SK-MEL-5 (cell line): ENCODE results near the gene ARSA. TPM values are rescaled to one million over a fixed set of nuclear protein-coding genes. Genes with fewer than 3 reads are reported as not detected.
"Not testable (repeated sequence)": the region's sequence is repeated elsewhere in the genome, so short reads cannot be mapped to it uniquely, and the experiment has no call there.

ENCODE experiments used
- DNase-seq: peaks from one replicate; pipeline ENCODE4 v3.0.0-alpha.2; 2016; ENCODE audit warnings: low read depth, low spot score
- in situ Hi-C: cut with HindIII; loops from 2 replicates; pipeline ENCODE4 v1.10.0; 2016; ENCODE audit warnings: low sequenced_read_pairs, high pct_unique_total_duplicates, low pct_unique_long_range_greater_than_20kb
- total RNA-seq: library from RNA; depleted of rRNA; stranded (reverse); fragments of >200 nt; shearing (Covaris generic); gene quantifications from 2 replicates; pipeline ENCODE4 v1.2.3, GENCODE V29; 2014

Gene ARSA
- total RNA-seq, 1 experiment from 2014 or later = 17.5 TPM

DNA sequence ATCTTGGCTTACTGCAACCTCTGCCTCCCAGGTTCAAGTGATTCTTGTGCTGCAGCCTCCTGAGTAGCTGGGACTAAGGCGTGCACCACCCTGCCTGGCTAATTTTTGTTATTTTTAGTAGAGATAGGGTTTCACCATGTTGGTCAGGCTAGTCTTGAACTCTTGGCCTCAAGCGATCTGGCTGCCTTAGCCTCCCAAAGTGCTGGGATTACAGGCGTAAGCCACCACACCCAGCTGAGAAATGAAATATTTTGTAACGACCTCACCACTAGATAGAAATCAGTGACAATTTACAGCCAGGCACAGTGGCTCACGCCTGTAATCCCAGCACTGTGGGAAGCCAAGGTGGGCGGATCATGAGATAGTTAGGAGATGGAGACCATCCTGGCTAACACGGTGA, 31.8 kb upstream of the ARSA start:
- DNase-seq, in situ Hi-C loops: not testable (repeated sequence)

DNA sequence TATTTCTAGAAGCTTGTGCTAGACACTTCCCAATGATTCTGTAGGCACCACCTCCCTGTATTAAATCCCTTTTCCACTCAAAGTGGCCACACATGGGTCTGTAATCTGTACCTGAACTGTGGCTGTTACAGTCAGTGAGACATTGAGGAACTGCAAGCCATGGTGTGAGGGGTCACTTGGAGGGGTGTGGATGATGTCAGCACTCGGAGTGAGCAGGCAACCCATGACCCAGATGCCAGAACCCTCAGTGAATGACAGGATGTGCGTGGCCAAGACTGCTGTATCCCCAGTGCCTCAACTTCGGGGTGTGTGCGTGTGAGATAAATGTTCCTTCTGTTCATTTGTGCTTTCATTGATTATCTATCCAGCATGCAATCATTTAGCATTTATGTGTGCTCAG, 30.0 kb upstream of the ARSA start:
- in situ Hi-C loops = no loop called here
- DNase-seq = no peak

DNA sequence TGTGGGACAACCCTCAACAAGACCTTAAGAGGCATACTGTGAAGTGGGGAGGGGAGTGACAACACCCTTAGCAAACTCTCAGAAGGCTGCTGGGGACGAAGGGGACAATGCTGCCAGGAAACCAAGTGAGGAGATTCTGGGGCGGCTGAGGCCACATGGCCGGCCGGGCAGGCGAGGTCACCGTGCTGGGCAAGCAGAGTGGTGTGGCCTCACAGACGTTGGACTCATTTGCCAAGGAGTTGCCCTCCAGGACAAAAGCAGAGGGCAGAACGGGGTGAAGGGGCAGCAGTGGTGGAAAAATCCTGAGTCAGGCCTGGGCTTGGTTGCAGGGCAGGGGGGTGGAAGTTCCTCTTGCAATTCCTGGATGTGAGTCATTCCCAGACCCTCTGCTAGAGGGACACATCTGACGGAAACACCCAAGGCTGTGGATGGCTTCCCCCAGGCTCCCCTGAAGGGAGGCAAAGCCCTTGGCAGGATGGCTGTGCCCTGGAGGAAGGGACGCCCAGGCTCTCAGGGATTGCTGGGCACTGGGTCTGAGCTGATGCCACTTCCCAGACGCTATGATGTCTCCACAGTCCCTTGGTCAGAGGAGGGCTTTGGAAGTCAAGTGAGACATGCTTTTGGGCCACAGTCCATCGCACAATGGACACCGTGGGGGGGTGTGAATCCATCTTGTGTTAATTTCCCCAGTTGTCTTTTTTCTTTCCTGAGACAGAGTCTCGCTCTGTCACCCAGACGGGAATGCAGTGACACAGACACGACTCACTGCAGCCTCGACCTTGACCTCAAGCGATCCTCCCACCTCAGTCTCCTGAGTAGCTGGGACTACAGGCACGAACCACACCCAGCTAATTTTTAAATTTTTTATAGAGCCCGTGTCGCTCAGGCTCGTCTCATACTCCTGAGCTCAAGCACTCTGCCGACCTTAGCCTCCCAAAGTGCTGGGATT, 28.4 kb upstream of the ARSA start:
- no peak for DNase-seq
- in situ Hi-C loops = no loop called here

DNA sequence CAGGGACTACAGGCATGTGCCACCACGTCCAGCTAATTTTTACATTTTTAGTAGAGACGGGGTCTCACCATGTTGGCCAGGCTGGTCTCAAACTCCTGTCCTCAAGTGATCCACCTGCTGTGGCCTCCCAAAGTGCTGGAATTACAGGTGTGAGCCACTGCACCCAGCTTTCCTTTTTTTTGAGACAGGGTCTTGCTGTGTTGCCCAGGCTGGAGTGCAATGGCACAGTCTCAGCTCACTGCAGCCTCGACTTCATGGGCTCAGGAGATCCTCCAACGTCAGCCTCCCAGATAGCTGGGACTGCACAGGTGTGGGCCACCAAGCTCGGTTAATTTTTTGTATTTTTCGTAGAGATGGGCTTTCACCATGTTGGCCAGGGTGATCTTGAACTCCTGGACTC, 26.7 kb upstream of the ARSA start:
- in situ Hi-C loops, DNase-seq: not testable (repeated sequence)

DNA sequence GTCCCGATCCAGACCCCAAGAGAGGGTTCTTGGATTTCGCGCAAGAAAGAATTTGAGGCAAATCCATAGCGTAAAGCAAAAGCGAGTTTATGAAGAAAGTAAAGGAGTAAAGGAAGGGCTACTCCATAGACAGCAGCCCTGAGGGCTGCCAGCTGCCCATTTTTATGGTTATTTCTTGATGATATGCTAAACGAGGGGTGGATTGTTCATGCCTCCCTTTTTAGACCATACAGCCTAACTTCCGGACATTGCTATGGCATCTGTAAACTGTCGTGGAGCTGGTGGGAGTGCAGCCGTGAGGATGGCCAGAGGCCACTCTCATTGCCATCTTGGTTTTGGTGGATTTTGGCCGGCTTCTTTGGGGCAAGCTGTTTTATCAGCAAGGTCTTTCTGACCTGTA, 25.3 kb upstream of the ARSA start:
- in situ Hi-C loops = no loop called here
- DNase-seq = no peak

DNA sequence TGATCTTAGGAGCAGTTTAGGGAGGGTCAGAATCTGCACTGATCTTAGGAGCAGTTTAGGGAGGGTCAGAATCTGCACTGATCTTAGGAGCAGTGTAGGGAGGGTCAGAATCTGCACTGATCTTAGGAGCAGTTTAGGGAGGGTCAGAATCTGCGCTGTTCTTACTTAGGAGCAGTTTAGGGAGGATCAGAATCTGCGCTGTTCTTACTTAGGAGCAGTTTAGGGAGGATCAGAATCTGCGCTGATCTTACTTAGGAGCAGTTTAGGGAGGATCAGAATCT, 15.8 kb upstream of the ARSA start:
- DNase-seq, in situ Hi-C loops: not testable (repeated sequence)

DNA sequence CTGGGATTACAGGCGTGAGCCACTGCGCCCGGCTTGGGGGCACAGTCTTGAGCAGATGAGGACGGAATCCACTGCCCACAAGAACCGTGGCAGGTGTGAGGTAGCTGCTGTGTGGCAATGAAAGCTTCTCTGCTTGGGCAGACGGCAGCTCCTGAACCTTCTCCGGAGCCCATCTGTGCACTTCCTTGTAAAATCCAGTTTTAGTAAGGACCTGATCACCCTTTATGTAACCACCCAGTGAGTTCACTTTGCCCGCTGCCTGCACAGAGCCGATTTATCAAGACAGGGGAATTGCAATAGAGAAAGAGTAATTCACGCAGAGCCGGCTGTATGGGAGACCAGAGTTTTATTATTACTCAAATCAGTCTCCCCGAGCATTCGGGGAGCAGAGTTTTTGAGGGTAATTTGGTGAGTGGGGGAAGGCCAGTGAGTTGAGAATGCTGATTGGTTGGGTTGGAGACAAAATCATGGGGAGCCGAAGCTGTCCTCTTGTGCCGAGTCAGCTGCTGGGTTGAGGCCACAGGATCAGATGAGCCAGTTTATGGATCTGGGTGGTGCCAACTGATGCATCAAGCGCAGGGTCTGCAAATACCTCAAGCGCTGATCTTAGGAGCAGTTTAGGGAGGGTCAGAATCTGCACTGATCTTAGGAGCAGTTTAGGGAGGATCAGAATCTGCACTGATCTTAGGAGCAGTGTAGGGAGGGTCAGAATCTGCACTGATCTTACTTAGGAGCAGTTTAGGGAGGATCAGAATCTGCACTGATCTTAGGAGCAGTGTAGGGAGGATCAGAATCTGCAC, 15.3 kb upstream of the ARSA start:
- in situ Hi-C loops = not testable (repeated sequence)

DNA sequence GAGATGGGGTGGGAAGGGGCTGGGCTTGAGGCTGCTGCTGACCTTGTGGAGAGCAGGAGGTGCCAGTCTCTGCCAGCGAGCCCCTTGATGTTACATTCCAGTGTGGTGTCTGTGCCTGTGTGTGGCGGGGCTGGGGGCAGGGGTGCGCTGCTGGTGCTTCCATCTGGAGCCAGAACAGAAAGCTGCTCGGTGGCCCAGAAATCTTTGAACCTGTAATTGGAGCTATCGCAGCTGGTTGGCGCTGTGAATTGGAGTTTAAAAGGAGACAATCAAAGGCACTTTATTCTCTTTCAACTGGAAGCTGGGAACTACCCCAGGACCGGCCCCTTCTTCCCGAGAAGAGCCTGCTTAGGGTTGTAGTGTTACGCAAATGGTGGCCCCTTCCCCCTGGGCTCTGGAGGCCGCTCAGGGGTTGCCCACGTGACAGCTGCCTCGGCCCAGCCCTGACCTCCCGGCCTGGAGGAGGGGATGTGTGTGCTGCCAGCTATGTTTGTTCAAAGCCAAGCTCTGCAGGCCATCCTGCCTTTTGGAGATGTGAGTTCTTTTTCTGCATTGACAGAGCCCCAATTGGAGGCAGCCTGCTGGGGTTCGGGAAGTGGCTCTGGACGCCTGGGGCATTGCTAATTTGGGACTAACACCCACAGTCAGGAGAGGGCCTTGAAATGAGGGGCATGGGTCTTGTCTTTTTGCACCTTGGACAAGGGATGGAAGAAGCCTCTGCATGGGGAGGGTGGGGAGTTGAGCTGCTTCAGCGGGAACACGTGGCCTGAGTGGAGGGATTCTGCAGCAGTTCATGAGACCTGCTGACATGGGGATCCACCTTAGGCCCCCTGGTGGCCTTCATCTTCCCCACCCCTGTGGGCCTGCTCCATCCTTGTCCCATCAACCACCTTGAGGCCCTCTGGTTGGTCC, 14.0 kb upstream of the ARSA start:
- in situ Hi-C loops = no loop called here
- peak; percentile 44 for DNase-seq

More for the DNA sequence above, 15.3 kb upstream of the ARSA start:
- DNase-seq = not testable (repeated sequence)

DNA sequence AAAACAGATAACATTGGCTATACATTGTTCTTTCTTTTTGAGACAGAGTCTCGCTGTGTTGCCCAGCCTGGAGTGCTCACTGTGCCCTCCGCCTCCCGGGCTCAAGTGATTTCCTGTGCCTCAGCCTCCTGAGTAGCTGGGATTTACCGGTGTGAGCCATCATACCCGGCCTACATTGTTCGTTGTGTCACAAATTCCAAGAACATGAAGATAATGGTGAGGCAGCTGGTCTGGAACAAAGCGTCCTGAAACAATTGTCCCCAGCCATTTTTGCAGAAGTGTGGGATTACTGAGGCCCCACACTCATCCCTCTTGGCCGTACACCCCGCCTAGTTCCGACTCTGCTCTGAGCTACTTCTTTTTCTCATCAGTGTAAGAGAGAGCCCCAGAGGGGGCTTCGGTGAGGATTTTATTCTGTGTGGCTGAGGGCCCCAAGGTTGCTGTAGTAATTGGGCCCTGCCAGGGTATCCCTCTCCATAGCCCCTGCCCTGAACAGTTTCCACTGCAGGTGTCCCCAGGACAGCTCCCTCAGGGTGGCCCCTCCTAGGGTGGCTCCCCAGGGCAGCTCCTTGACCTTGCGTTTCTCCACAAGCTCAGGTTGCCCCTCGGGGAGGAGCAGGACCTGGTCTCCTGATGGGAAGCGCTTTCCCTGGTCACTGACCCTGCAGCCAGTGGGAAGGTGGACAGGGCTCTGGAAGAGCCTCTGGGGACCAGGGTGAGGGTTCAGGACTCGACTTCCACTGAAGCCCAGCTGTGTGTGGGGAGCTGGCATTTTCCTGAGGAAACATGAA, 13.1 kb upstream of the ARSA start:
- in situ Hi-C loops = no loop called here
- no peak for DNase-seq

DNA sequence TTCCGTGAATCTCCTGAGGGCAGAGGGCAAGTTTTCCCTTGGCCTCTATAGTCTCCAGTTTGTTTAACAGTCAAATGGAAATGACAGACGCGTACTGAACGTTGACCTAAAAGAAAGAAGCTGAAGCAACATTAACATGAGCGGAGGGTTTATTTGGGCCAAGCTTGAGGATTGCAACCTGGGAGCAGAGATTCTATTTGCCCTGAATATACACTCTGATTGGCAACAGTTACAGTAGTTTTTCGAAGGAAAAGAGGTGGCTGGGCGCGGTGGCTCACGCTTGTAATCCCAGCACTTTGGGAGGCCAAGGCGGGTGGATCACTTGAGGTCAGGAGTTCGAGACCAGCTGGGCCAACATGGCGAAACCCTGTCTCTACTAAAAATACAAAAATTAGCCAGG, 12.3 kb upstream of the ARSA start:
- in situ Hi-C loops, DNase-seq: not testable (repeated sequence)

DNA sequence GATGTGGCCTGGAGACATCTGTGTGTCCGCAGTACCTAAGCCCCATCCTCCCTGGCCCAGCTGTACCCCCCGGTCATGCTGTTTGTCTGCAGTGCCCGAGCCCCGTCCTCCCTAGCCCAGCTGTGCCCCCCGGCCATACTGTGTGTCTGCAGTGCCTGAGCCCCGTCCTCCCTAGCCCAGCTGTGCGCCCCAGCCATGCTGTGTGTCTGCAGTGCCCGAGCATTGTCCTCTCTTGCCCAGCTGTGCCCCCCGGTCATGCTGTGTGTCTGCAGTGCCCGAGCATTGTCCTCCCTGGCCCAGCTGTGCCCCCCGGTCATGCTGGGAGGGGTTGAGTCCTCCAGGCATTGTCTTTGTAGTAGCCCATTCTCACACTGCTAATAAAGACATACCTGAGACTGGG, 7.6 kb upstream of the ARSA start:
- no peak for DNase-seq
- in situ Hi-C loops = no loop called here

DNA sequence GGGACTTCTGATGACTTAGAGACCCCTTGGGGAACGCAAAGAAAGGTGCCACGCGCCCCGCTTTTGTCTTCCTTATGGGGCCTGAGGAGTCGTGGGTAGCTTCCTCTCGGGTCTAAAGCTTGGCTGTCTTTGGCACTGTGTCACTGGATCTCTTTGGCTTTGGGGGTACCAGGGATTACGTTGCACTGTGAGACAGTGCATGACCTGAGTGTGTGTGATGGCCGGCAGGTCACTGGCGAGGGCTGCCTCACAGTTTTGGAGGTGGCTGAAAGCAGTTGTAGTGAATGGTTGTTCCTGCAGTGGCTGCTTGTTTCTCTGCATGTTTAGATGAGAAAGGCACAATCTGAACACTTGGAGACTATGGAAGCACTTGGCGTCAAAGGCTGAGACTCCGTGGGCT, 5.8 kb upstream of the ARSA start:
- no peak for DNase-seq
- in situ Hi-C loops = no loop called here

DNA sequence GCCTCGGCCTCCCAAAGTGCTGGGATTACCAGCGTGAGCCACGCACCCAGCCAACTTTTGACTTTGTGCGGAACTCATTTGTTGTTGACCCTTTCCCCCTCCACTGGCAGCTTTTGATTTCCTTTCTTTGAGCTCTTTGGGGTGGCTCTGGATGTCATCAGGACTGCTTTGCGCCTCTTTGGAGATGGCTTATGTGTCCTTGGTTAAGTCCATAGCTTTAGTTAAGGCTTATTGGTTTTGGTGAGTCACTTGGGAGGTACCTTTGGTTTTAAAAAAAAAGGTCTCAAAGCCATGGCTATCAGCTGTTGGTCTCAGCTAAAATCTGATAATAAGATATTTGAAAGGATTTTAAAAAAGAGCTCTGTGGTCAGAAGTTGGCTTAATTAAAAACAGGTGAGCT, 5.1 kb upstream of the ARSA start:
- DNase-seq = no peak
- in situ Hi-C loops = no loop called here

DNA sequence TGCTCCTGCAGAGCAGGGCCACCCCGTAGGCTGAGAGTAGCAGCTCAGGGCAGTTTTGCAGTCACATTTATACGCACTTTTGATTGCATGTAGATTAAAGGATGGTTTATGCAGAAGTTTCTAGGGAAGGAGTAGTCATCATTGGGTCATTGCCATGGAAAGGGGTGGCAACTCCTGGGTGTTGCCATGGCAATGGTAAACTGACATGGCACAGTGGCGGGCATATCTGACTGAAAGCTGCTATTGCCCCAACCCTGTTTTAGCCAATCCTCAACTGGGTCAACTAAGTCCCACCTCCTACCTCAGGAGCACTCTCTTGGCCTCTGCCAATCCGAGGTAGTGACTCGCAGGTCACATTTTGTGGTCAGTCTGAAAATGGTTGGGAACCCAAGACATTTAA, 2.4 kb upstream of the ARSA start:
- in situ Hi-C loops = no loop called here
- no peak for DNase-seq

DNA sequence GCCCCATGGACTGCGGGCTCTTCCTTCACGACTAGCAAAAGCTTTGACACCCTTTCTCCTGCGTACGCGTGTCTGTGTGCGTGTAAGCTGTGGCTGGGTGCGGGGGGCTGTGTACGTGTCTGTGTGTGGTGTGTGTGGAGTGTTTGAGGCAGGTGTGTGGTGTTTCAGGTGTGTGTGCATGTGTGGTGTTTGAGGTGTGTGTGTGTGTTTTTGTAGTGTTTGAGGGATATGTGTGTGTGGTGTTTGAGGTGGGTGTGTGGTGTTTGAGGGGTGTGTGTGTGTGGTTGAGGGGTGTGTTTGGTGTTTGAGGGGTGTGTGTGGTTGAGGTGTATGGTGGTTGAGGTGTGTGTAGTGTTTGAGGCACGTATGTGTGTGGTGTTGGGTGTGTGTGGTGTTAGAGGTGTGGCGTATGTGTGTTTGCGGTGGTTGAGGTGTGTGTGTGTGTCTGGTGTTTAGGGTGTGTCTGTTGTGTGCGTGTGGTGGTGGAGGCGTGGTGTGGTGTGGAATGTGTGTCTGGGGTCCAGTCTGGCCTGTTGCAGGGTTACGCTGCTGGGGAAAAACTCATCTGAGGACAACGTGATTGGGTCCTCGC, 687 bp upstream of the ARSA start:
- in situ Hi-C loops = no loop called here
- no peak for DNase-seq

DNA sequence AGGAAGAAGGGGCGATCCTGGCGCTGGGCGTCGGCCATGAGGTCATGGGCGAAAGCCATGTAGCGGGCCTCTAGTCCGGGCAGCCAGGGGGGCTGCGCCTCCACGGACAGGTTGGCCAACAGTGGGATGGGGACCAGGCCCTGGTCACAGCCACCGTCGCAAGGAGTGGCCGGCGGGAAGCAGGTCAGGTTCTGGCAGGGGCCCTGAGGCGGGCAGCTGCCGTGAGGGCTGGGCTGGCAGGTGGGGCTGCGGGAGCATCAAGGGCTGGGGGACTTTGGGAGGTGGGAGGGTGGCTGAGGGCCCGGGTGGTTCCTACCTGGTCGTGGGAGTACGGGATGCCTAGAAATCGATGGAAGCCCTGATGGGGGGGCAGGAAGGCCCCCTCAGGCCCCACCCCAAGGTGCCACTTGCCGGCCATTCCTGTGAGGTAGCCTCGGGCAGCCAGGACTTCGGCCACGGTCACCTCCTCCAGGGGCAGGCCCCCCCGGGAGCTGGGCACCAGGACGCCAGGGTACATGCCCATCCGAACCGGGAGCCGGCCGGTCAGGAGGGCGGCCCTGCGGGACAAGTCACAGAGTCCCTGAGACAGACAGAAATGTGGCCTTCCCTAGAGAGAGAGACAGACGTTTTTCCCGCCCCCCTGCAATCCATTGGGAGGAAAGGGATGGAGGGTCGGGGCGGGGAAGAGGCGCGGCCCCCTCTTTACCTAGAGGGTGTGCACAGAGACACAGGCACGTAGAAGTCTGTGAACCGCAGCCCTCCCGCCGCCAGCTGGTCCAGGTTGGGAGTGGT, 906 bp downstream of the ARSA start:
- in situ Hi-C loops = no loop called here

More for the DNA sequence above, 906 bp downstream of the ARSA start:
- no peak for DNase-seq
